NCI-H446 treated with DMSO at 0.1 percent for 48 hours (cell line): ENCODE results near the gene OR13C5.

Experiments
- DNase-seq: peaks from one replicate; lab custom pipeline; 2025; lab: John Stamatoyannopoulos, UW

OR13C5 gene

DNA sequence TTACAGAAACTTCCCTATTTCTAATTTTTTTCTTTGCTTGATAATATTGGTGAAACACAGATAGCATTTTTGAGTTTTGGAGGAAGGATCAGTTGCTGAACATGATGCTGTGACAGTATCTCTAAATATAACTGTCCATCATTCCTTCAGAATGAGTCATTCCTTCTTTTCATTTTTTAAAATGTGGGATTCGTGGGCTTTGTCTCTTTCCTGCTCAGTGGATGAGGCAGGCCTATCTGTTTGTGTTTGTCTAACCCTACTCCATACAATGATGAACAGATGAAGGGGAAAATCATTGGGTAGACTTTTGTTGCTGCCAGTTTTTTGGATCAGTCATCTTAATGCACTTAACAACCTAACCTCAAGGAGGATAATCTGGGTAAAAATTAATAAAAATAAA is 46.0 kb downstream of the OR13C5 start:
- DNase-seq: no peak
